A172 (cell line): ENCODE data around the gene PCDHGA4. TPM values are rescaled to one million over a fixed set of nuclear protein-coding genes. Genes with fewer than 3 reads are reported as not detected.
"Not testable (repeated sequence)": the region's sequence is repeated elsewhere in the genome, so short reads cannot be mapped to it uniquely, and the experiment has no call there.

ENCODE experiments used
- DNase-seq: peaks from one replicate; pipeline ENCODE4 v3.0.0-alpha.2; 2015; ENCODE audit warnings: low spot score
- total RNA-seq: library from RNA; depleted of rRNA; stranded (reverse); fragments of >200 nt; shearing (Covaris generic); gene quantifications from 2 replicates; pipeline ENCODE4 v1.2.3, GENCODE V29; 2014

PCDHGA4 gene
- total RNA-seq, 1 experiment from 2014 or later = 1.1 TPM

GRCh38 chr5:141349917-141350619 lies 4.8 kb upstream of the PCDHGA4 start, which contains the start of gene PCDHGB1:
PCDHGB1 (plus strand) TSS chr5:141350099; CDS start chr5:141350261, 162 bp downstream.
- DNase-seq = peak; percentile 49

GRCh38 chr5:141351591-141351990 lies 3.2 kb upstream of the PCDHGA4 start:
- no peak for DNase-seq

GRCh38 chr5:141355641-141356040 lies 820 bp downstream of the PCDHGA4 start:
- DNase-seq = no peak

GRCh38 chr5:141356133-141356532 lies 1.3 kb downstream of the PCDHGA4 start:
- no peak for DNase-seq

GRCh38 chr5:141356950-141357349 lies 2.1 kb downstream of the PCDHGA4 start:
- no peak for DNase-seq

- peak; percentile 27 for DNase-seq
Measured at GRCh38 chr5:141359790-141360426, 5.1 kb downstream of the PCDHGA4 start, which contains the start of gene PCDHGB2. PCDHGB2 (plus strand) TSS chr5:141359994; CDS start chr5:141360136, 142 bp downstream.

- no peak for DNase-seq
Measured at GRCh38 chr5:141360685-141361084, 5.9 kb downstream of the PCDHGA4 start.

- DNase-seq = no peak
Measured at GRCh38 chr5:141362719-141363118, 7.9 kb downstream of the PCDHGA4 start.

GRCh38 chr5:141363952-141364660 lies 9.3 kb downstream of the PCDHGA4 start, which contains the start of gene PCDHGA5:
PCDHGA5 (plus strand) TSS chr5:141364162; CDS start chr5:141364331, 169 bp downstream.
- DNase-seq = no peak

GRCh38 chr5:141366016-141366896 lies 11.4 kb downstream of the PCDHGA4 start:
- no peak for DNase-seq

GRCh38 chr5:141369994-141370848 lies 15.4 kb downstream of the PCDHGA4 start, which contains the start of gene PCDHGB3:
PCDHGB3 (plus strand) TSS chr5:141370242; CDS start chr5:141370395, 153 bp downstream.
- DNase-seq = no peak

- no peak for DNase-seq
Measured at GRCh38 chr5:141371572-141372475, 17.0 kb downstream of the PCDHGA4 start.

- no peak for DNase-seq
Measured at GRCh38 chr5:141373673-141374317, 19.0 kb downstream of the PCDHGA4 start, which contains the start of gene PCDHGA6. PCDHGA6 (plus strand) TSS chr5:141373891; CDS start chr5:141374084, 193 bp downstream.

GRCh38 chr5:141374627-141375026 lies 19.8 kb downstream of the PCDHGA4 start:
- DNase-seq = no peak

- not testable (repeated sequence) for DNase-seq
Measured at GRCh38 chr5:141375444-141376155, 20.8 kb downstream of the PCDHGA4 start.

GRCh38 chr5:141382469-141383294 lies 27.9 kb downstream of the PCDHGA4 start, which contains the start of gene PCDHGA7:
PCDHGA7 (plus strand) TSS chr5:141382742; CDS start chr5:141382900, 158 bp downstream.
- DNase-seq = no peak

- no peak for DNase-seq
Measured at GRCh38 chr5:141383345-141383744, 28.5 kb downstream of the PCDHGA4 start.
